ENCODE data around the gene IHH.

- TF ChIP-seq CTCF (IDR thresholded peaks at IDR 0.05): no peak
- no peak for TF ChIP-seq POLR2A (IDR thresholded peaks at IDR 0.05)
These were observed 32.6 kb downstream of the IHH start for GRCh38 chr2:219028141-219028540.

Data from tibial nerve (tissue), 3 donors.